GM12891 (cell line): Measurements from ENCODE around the gene FAM168A.

Source experiments
- PAX5 ChIP-seq: IDR thresholded peaks from 2 replicates; pipeline ENCODE4 v1.6.1; 2011; ENCODE audit warnings: low read length, moderate library complexity, mild to moderate bottlenecking; ENCODE audit not compliant: insufficient read depth, severe bottlenecking
- POLR2A ChIP-seq: IDR thresholded peaks from 2 replicates; pipeline ENCODE4 v1.6.1; 2011; ENCODE audit warnings: low read depth, low read length, control low read depth
- POLR2AphosphoS5 ChIP-seq: IDR thresholded peaks from 2 replicates; pipeline ENCODE4 v1.6.1; 2011; ENCODE audit warnings: low read depth, low read length, control low read depth
- POU2F2 ChIP-seq: IDR thresholded peaks from 2 replicates; pipeline ENCODE4 v1.6.1; 2011; ENCODE audit warnings: low read depth, mild to moderate bottlenecking, control low read depth, low read length, moderate library complexity
- SPI1 ChIP-seq: IDR thresholded peaks from 2 replicates; pipeline ENCODE4 v1.6.1; 2011; ENCODE audit warnings: low read depth, low read length, control low read depth
- TAF1 ChIP-seq: IDR thresholded peaks from 2 replicates; pipeline ENCODE4 v1.6.1; 2011; ENCODE audit warnings: low read depth, low read length, control low read depth

DNA sequence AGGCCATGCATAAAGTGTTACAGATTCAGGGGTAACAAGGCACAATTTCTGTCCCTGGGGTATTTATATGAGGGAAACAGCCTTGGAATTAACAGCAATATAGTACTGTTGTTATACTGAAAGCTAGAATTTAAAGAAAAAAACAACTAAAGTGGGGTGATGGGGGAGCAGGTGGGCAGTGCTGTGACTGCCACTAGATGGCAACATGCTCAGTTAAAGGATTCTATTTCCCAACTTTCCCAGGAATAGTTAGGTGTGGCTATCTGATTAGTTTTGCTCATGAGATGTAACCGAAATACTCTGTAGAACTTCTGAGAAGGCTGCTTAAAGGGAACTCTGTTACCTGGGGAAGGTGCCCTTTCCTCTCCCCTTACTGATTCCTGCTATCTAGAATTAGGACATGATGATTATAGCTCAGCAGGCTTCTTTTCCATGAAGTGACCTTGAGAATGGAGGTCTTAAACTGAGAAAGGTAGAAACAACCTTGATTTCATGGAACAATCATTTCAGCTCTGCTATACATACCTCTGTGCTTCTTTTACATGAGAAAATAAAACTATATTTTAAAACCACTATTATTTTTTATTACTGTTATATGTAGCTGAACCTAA lies 119.1 kb downstream of the FAM168A start:
- no peak for TF ChIP-seq POLR2AphosphoS5
- no peak for TF ChIP-seq POLR2A
- TF ChIP-seq TAF1, result no peak
- TF ChIP-seq POU2F2, result no peak
- TF ChIP-seq SPI1, result no peak
- TF ChIP-seq PAX5, result no peak
